Hematopoietic multipotent progenitor cell treated with erythropoietin and hydrocortisone succinate and interleukin-3 and kit ligand, for 4 days (in vitro differentiated cells): Measurements from ENCODE around the gene TSPAN9.
A peak's percentile ranks its signal among the peaks of the same experiment; 100 is the strongest.

Experiments used
- DNase-seq: peaks from one replicate; pipeline ENCODE4 v3.0.0-alpha.2; 2015

TSPAN9 gene

GRCh38 chr12:3145546-3146310 is 68.5 kb downstream of the TSPAN9 start:
- no peak for DNase-seq

DNA sequence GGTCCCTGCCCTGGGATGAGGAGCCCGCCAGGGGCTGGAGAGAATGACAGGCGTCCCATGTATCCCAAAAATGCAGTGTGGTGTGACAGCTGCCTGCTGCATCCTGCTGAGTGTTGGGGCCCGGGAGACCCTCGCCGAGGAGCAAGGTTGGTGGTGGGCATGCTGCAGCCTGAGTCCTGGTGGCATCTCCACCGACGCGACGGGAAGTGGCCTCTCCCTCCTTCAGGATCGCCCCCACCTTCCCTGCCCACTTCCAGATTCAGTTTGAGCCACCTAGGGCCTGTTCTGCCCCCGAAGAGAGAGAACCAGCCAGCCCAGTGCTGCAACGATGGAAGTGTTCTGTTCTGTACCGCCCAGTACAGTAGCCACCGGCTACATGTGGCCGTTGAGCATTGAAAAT is 70.1 kb downstream of the TSPAN9 start:
- no peak for DNase-seq

DNA sequence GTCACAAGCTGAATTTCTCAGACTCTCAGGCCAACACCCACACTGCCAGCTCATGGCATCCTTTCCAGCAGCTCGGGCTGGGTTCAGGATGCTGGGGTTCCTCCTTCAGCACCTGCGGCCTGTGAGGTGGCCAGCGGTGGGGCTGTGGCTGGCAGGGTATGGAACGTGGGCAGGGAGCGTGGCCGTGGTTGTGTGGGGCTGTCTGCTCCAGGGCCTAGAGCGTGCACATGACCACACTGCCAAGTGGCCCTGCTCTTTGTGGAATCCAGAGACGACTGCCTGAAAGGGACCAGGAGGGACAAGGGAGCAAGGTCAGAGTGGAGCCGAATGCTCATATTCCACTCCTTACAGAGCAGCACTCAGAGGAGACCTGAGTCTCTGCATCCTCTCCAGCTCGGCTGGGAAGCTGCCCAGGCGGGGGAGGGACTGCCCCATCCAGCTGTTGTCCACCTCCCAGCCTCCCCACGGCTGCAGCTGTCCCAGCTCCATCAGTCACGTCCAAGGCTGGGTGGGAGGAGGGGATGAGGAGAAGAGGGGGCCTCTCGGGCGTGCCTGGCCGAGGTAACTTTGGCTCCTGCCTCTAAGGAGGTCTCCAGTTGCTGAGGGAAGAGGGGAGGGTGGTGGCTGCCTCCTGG is 71.3 kb downstream of the TSPAN9 start:
- no peak for DNase-seq

GRCh38 chr12:3149515-3150307 is 72.5 kb downstream of the TSPAN9 start:
- no peak for DNase-seq

DNA sequence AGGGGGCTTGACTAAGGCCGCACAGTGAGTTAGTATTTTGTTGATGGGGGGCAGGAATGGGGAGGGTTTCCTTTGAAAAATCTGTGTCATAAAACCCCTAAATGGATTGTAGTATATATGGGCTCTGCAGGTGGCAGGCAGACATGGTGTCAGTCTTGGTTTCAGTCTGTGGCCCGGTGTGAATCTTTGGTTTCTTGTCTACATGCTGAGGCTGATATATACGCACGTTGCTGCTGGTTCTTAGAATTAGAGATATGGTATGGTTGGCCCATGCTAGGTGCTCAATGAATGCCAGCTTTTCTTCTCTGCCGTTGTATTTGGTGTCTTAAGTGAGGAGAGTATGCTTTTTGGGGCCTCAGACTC is 73.1 kb downstream of the TSPAN9 start:
- no peak for DNase-seq

GRCh38 chr12:3150931-3151835 is 74.0 kb downstream of the TSPAN9 start:
- no peak for DNase-seq

DNA sequence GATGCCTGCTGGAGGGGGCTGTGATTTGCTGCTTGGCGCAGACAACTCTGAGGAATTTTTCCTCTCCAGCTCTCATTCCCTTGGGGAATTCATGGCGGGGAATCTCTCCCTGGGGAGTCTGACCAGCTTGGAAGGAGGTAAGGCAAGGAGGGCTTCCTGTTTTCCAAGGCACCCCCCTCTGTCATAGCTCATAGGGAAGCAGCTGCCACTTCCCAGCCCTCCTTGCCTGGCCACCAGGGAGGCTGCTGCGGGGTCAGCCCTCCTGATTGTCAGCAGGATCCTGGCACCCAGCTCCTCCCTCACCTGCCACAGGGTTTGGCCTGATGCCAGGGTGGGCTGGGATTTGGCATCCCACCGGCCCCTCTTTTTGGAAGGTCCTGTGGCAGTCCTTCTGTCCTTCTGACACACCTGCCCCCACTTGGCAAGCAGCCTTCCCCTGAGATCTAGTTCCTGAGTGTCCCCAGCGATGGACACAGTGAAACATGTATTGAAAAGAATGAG is 74.9 kb downstream of the TSPAN9 start:
- DNase-seq, result no peak

DNA sequence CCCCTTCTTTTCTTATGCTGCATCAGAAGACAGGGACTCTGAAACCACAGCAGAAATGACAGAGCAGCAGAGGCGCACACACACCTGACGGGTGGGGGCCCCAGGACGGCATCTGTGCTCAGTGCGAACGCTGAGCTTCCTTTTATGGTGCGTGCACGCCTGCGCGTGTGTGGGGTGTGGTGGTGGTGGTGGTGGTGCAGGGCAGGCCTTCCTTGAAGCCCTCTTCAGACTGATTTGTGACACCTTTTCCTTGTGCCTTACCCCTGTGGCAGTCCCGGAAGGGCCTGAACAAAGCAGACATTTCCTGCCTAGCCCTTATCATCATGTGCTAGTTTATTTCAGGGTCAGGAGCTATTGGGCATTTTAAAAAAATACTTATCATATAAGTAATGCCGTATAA is 75.7 kb downstream of the TSPAN9 start:
- DNase-seq, result peak; percentile 20

DNA sequence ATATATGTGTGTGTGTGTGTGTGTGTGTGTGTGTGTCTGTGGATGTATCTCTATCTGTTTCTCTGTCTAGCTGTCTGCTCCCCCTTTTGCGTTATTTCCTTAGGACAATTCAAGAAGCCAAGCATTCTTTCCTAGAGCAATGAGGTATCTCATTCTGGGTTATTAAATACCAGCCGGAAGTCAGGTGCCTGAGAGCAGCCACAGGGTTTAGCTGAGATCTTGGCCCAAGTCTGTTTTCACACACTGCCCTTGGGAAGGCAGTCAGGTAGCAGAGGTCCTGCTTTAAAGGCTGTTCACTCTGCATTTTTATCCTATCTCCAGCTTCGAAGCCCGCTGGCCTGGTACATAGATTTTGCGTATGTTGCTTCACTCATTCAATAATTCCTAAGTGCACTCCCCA is 76.8 kb downstream of the TSPAN9 start:
- DNase-seq, result no peak

- DNase-seq, result no peak
Measured at GRCh38 chr12:3155702-3156370, 78.7 kb downstream of the TSPAN9 start.

DNA sequence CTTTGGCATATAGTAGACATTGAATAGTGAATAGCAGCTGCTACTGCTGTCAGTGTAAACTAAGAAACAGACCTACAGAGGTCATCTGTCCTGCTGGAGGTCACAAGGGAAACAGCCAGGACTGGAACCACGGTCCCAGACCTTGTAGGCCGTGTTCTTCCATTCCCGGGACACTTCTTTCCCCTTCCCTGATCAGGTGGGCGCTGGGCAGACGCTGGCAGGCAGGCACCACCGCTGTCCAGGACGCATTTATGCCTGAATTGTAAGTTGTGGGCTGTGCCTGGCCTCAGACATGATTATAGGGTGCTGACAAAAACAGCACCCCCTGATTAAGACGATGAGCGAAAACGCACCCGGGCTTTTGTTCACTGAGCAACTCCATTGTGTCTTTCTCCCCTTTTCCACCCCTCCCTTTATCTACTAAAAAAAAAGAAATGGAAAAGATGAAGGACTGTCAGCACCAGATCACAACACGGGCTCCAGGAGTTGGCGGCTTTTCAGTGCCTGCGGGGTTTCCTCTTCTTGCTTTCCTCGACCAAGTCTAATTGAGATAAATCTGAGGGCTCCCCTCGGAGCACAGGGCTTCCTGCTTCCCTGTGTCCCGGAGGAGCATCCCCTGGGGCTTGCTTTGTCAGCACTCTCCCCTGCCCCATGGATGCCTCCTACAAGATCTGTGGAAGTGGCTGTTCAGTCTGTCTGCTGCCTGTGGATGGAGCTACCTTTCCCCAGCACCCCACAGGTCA is 80.6 kb downstream of the TSPAN9 start:
- no peak for DNase-seq

- DNase-seq, result no peak
Measured at GRCh38 chr12:3158851-3159465, 81.8 kb downstream of the TSPAN9 start.

DNA sequence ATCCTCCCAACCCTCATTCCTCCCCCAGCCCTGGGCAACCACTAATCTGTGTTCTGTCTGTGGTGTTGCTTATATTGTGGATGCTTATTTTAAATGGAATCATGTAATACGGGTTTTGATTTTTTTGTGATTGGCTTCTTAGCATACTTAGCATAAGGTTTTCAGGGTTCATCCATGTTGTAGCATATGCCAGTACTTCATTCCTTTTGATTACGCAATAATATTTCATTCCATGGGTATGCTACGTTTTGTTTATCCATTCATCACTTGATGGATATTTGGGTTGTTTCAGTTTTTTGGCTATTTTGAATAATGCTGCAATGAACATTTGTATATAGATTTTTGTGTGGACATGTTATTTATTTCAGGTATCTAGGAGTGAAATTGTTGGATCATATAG is 82.9 kb downstream of the TSPAN9 start:
- no peak for DNase-seq

GRCh38 chr12:3161861-3162260 is 84.7 kb downstream of the TSPAN9 start:
- DNase-seq, result no peak

GRCh38 chr12:3164454-3165077 is 87.4 kb downstream of the TSPAN9 start:
- no peak for DNase-seq

DNA sequence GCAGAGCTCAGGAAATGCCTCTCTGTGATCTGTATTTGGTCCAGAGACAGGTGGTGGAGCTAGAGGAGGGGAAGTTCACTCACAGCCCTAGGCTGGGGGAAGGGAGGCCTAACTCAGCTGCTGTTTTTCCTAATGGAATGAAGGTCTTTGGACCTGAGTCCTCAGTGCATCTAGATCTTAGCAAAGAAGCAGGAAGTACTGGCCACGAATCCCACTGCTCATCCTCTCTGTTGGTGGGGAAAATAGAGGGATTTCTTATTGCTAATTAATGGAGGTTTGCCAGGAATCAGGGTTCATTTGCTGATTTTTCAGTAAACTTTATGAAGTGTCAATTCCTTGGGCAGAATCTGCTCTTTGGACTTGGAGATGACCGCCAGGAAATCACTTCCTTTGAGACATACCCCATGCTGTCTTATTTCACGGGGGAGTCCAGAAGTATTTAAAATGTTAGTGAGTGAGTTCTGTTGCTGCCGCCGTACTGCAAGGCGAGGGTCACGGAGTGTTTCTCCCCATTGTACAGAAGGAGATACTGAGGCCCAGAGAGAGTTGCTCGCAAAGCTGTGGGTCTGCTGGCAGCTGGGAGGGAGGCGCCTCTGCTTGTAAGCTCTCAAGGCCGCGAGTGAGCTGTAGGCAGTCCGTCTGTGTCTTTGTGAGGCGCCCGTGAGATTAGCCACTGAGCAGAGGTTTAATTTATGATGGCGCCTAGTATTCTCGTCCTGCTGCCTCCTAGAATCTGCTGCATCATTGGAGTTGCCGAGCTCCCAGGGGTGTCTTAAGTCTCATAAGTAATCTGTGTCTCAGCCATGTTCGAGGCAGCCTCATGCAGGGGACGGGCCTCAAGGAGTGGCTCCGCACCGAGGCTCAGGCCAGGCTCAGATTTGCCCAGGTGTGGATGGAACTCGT is 88.2 kb downstream of the TSPAN9 start:
- no peak for DNase-seq

DNA sequence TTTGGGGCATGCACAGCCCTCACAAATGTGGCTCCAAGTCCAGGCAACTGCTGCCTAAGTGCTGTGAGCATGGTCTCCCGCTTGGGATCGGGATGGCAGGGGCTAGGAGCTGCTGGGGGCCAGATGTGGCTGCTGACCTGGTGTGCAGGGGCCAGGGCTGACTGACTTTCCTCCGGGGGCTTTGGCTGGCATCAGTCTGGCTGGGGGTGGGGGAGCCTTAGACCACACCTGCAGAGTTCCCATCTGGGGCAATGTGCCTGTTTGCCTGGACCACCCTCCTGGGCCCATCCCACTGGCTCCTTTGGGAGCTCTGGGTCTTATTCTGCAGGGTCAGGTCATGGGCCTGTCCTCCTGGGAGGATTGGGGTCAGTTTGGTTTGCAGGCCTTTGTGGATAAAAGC is 90.5 kb downstream of the TSPAN9 start:
- DNase-seq, result no peak

DNA sequence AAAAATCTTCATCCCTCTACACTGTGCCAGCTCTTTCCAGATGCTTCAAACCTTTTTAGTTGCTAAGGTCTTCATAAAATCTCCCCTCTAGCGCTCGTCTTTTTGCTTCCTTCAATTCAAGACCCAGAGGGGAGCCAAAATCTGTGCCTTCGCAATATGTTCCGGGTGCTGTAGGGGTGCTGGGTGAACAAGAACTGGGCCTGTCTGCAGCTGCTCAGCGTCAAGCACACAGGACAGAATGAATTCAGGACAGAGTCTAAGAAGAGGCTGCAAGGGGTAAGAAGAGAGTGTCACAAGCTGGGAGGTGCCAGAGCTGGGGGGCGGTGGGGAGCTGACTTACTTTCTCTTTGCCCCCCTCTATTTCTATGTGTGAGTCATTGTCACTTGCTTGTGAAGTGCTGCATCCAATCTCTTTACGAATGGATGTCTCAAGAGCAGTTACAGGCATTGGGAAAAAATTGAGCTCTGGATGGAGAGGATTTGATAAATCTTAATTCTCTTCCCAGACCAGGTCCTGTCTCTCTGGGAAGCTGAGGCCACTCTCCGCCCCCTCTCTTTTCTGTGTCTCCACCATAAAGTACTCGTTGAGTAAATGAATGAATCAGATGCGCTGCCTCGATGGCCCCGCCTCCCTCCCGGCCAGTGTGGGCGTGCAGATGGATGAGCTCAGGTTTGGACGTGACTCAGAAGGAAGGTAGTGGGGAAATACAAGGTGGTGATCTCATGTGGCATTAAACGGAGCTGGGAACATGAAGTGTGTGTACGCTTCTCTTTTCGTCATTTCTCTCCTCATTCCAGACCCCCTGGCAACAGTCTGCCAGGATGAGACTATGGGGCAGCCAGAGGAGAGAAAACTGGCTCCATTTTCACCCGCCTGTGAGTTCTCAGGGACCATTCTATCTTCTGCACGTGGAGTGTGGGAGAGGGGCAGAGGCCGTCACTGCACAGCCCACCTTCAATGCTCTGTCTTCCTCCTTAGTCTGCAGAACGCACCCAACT is 91.3 kb downstream of the TSPAN9 start:
- no peak for DNase-seq
